ENCODE measurements around the gene KLHL26.

The KLHL26 gene

GRCh38 chr19:18603255-18603957 is 33.4 kb upstream of the KLHL26 start:
- no peak for DNase-seq (ENCODE audit: low read depth in 2 of 2)

- DNase-seq (ENCODE audit: low read depth in 2 of 2), result no peak
Observed at GRCh38 chr19:18603958-18604819, 32.6 kb upstream of the KLHL26 start.

DNA sequence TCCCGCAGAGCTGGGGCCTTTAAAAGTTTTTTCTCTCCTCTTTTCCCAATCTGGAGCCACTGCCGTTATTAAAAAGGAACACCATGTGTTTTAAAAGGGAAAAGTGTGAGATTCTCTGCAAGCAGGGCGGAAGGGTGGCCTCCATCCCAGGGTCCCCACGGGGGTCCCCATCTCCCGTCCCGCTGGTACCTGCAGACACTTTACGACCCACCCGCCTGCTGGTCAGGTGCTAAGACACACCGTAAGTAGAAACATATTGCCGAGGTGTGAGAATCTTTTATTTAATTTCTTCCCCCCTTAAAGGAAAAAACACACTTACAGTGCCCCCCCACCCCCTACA is 32.0 kb upstream of the KLHL26 start:
- DNase-seq (ENCODE audit: low read depth in 2 of 2), result no peak

- DNase-seq (ENCODE audit: low read depth in 2 of 2), result no peak
Observed at GRCh38 chr19:18605196-18605545, 31.7 kb upstream of the KLHL26 start.

DNA sequence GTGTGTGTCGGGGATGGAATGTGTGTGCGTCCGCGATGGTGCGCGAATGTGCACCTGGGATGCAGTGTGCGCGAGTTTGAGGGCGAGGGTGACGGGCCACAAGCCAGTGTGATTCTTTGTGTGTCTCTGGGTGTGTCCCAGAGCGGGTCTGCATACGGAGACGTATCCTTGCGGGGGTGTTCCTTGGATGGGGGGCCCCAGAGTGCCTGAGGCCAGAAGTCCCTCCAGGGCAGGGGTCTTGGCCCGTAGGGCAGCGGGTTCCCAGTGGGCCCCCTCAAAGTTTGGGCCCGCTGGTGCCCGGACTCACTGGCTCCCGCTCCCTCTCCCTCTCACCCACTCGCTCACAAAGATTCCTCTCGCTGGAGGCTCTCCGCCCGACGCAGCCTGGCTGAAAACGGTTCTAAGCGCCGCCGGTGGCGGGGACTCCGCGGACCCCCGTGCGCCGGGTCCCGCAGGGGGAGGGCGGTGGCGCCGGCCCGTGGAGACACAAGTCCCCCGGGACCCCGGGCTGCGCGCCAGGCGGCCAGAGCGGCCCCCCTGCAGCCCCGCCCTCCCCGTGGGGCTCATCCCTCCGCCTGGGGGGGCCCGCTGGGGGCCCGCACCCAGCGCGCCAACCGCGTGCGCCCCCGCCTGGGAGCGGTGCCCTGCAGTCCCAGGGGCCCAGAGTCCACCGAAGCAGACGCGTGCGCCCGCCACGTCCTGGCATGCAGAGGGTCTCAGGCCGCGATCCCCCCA is 31.1 kb upstream of the KLHL26 start:
- no peak for DNase-seq (ENCODE audit: low read depth in 2 of 2)

- DNase-seq (ENCODE audit: low read depth in 2 of 2), result no peak
Observed at GRCh38 chr19:18606281-18607225, 30.3 kb upstream of the KLHL26 start, which contains the start of gene CRLF1. TSS of gene CRLF1 (minus strand) at chr19:18606799. CDS start at chr19:18606656, 143 bp downstream.

DNA sequence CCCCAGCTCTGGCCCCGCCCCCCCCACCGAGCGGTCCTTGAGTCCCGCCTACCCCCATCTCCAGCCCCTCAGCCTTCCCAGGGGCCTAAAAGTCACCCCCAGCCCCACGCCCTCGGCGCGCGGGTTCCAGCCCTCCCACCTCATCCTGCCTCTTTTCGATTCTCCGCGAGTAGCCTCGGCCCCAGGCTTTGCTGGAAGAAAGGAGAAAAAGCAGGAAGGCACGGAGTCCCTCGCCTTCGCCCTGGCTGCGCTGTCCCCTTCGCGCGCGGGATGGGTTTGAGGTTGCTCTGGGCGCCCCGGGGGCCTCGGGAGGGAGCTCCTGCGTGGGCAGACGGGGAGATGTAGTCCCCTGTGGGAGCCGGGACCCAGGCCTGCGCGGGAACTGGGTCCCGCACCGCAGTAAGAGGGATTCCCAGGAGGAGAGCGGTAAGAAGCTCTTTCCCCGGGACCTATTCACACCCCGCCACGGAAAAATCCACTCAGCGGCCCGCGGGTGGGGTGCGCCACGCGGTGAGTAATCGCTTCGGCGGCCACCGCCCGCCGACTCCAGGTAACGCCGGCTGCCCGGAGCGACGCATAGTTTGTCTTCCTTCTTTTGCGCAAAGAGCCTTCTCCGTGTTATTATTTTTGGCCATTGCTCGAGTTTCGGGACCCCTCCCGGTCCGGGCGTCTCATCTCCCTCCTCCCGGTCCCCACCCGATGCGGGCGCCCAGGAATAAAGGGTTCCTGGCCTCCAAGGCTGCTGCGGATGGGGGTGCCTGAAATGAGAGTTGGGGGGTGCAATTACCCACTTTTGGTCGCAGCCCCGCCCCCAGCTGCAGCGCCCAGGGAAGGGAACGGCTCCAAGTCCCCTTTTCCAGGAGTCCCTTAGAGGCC is 29.4 kb upstream of the KLHL26 start:
- no peak for DNase-seq (ENCODE audit: low read depth in 2 of 2)

GRCh38 chr19:18608102-18608804 is 28.6 kb upstream of the KLHL26 start:
- no peak for DNase-seq (ENCODE audit: low read depth in 2 of 2)

- no peak for DNase-seq (ENCODE audit: low read depth in 2 of 2)
Observed at GRCh38 chr19:18608805-18609716, 27.8 kb upstream of the KLHL26 start.

- DNase-seq (ENCODE audit: low read depth in 2 of 2), result no peak
Observed at GRCh38 chr19:18609717-18610051, 27.1 kb upstream of the KLHL26 start.

GRCh38 chr19:18610245-18610555 is 26.6 kb upstream of the KLHL26 start:
- no peak for DNase-seq (ENCODE audit: low read depth in 2 of 2)

GRCh38 chr19:18610556-18611326 is 26.1 kb upstream of the KLHL26 start:
- no peak for DNase-seq (ENCODE audit: low read depth in 2 of 2)

DNA sequence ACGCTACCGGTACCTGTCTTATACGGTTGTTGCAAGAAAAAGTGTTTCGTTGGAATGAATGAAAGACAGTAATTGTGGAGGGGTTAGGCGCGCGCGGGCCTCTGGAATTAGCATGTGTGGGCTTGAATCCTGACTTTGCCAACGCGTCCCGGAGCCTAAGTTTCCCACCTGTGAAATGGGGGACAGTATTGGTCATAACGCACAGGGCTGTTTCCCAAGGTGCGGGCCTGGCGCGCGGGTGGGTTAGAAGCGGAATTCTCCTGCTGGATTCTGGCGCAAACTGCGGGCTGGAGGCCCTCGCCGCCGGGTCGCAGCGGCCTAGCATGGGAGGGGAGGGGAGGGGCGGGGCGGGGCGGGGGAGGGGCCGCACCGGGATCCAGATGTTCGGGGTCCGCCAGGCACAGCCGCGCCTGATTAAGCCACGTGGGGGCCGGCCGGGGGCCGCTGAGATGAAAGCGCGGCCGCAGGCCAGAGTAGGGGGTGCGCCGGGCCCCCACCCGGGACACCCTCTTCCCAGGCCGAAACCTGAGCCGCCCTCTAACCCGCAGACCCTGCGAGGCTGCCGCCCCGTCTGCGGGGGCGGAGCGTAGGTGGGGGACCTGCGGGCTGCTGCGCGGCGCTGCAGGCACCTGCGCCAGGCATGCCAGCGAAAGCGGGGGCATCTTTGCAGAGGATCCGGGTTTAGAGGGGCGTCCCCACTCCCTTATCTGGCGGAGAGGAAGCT is 25.3 kb upstream of the KLHL26 start:
- DNase-seq (ENCODE audit: low read depth in 2 of 2), result no peak

- DNase-seq (ENCODE audit: low read depth in 2 of 2), result no peak
Observed at GRCh38 chr19:18612051-18612771, 24.6 kb upstream of the KLHL26 start.

DNA sequence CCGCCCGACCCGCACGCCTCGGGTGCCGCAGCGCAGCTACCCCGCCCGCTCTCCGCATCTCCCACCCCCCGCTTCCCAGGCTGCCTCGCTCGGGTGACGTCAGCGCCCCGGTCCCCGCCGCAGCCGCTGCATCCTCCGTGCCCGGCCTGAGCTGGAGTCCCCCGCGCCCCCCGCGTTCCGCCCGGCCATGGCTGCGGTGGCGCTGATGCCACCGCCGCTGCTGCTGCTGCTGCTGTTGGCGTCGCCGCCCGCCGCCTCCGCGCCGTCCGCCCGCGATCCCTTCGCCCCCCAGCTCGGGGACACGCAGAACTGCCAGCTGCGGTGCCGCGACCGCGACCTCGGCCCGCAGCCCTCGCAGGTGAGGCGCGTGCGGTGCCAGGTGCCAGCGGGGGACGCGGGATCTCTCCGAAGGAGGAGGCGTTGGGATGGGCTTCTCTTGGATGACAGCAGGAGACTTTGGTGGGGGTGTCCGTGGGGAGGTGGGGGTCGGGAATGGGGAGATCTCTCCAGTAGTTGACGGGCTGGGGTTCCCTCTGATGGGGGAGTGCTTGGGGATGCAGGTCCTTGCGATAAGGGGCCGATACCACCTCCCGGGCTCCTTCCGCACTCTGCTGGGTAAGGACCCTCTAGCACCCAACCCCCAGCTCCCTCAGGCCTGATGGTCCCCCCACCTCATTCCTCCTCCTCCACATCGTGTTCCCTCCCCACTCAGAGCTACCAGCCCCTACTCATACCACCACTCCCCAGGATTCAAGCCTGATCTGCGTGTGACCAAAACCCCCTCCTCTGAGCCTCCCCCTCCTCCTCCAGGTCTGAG is 23.8 kb upstream of the KLHL26 start, which contains the start of gene TMEM59L:
Gene TMEM59L (plus strand): TSS at position 99 of the 817 bp plus-strand sequence. CDS start 89 bp downstream, at position 188.
- DNase-seq (ENCODE audit: low read depth in 2 of 2), result no peak
